Activated CD4-positive, alpha-beta T cell treated with anti-CD3 and anti-CD28 coated beads, Interleukin-2, amount 50 U/mL, for 1 hour (primary cell): Measurements from ENCODE around the gene ZNF276.
"Not testable (repeated sequence)": the region's sequence is repeated elsewhere in the genome, so short reads cannot be mapped to it uniquely, and the experiment has no call there.

Experiments
- DNase-seq: peaks from one replicate; pipeline ENCODE4 v3.0.0-alpha.2; 2020

The ZNF276 gene

DNA sequence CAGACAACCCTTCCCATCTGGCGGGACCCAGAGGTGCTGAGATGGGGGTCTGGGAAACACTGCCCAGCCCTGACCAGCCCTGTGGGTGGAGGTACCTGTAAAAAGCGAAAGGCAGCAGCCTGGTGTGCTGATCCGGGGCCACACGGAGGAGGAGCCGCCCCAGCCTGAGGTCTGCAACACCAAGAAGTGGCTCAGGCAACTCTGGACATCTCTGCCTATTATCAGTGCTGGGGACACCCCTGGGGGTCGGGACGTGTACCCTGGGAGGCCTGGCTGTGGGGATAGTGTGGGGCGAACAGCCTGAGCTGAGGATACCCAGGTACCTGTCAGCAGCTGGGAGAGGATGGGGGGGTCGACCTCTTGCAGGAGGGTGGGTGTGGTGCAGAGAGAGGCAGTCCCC lies 18.0 kb downstream of the ZNF276 start:
- DNase-seq: no peak

GRCh38 chr16:89741342-89742014 lies 20.1 kb downstream of the ZNF276 start:
- DNase-seq: no peak

DNA sequence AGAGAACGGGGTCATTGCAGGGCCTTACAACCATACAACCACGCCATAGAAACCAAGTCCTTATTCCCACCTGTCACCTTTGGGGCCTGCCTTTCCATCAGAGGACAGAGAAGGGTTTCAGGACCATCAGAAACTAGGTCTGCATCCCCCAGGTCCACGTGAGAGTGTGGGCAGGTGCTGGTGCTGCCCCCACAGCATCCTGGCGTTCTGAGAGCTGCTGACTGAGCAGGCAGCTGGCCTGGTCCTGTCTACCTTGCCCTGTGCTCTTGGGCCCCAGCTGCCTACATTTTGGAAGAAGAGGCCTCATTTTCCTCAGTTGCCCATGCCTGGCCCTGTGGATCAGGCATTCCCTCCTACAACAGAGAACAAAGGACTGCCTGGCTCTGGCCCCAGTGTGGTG lies 21.6 kb downstream of the ZNF276 start:
- DNase-seq: no peak

GRCh38 chr16:89744813-89745212 lies 23.5 kb downstream of the ZNF276 start:
- DNase-seq: no peak

GRCh38 chr16:89746043-89746442 lies 24.7 kb downstream of the ZNF276 start:
- no peak for DNase-seq

DNA sequence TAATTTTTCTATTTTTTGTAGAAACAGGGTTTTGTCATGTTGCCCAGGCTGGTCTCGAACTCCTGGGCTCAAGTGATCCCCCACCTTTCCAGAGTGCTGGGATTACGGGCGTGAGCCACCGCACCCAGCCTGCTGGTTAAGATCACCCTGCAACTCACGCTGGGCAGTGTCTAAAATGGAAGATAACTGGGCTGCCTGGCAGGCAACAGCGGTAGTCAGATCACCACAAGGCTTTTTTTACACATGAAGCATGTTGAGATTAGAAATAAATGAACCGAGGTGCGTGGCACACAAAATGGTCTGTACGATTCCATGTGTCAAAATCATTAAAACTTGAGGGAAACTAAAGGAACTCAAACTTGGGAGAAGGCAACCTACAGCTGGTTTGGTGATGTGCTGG lies 26.7 kb downstream of the ZNF276 start:
- DNase-seq: no peak

DNA sequence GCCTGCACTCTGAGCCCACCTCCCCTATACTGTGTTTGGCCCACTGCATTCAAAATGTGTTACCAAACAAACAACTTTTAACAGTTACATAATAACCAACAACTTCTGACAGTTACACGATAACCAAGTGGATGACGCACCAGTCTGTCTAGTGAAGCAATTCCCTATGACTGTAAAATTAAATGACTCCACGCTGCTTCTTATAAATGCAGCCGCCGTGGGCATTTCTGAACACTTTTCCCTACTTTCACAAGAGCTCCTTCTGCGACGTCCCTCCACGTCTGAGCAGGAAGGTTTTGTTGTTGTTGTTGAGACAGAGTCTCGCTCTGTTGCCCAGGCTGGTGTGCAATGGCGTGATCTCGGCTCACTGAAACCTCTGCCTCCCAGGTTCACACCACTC lies 27.6 kb downstream of the ZNF276 start:
- DNase-seq: no peak

- DNase-seq: no peak
These were observed 28.3 kb downstream of the ZNF276 start for GRCh38 chr16:89749637-89750036.

DNA sequence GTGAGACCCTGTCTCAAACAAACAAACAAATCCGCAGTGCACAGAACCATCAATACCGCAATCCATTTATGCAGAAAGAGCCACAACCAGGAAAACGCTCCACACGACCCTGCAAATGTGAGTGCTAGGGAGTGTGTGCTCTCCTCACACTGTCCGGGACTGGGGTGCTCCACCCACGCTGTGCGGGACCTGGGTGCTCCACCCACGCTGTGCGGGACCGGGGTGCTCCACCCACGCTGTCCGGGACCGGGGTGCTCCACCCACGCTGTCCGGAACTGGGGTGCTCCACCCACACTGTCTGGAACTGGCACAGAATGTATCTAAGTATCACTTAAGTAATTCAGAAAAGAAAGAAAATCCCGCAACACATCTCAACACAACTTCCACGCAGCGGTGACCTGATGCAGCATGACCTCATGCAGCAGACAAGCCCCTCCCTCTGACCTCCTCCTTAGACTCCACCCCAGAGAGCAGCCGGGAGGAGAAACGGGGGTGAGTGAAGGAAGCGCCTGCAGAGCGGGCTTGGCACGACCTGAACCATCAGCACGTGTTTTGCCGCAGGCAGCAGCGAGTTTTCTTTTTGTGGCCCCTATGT lies 38.5 kb downstream of the ZNF276 start:
- no peak for DNase-seq

GRCh38 chr16:89761304-89761922 lies 40.1 kb downstream of the ZNF276 start:
- DNase-seq: no peak

- DNase-seq: no peak
These were observed 43.4 kb downstream of the ZNF276 start for GRCh38 chr16:89764711-89765201.

DNA sequence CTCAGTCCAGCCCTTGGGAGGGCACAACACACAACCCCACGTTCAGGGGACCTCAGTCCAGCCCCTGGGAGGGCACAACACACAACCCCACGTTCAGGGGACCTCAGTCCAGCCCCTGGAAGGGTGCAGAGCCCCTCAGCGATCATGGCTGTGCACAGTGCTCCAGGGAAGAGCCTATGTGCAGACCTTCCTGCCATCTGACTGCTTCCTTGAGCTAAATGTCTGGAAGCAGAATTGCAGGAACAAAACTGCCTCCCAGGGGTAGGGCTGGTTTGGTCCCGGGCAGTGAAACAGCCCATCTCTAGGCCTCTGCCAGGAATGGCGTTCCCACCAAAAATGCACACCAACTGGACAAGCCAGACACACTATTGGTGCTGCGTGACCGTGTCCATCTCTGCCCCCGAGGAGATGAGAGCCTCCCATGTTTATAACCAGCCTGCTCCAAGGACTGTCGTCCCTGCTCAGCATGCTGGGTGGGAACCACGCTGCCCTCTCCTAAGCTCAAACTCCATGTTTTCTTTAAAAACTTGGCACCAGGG lies 44.0 kb downstream of the ZNF276 start:
- DNase-seq: no peak

- DNase-seq: no peak
These were observed 49.0 kb downstream of the ZNF276 start for GRCh38 chr16:89770367-89770766.

- no peak for DNase-seq
These were observed 53.9 kb downstream of the ZNF276 start for GRCh38 chr16:89775223-89775622.

DNA sequence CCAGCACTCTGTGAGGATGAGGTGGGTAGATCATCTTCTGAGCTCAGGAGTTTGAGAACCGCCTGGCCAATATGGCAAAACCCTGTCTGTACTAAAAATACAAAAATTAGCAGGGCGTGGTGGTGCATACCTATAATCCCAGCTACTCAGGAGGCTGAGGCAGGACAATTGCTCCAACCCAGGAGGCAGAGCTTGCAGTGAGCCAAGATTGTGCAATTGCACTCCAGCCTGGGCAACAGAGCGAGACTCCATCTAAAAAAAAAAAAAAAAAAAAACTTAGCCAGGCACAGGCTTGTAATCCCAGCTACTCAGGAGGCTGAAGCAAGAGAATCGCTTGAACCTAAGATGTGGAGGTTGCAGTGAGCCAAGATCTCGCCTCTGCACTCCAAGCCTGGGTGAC lies 56.9 kb downstream of the ZNF276 start:
- not testable (repeated sequence) for DNase-seq

- no peak for DNase-seq
These were observed 58.0 kb downstream of the ZNF276 start for GRCh38 chr16:89779231-89779908.

- no peak for DNase-seq
These were observed 58.6 kb downstream of the ZNF276 start for GRCh38 chr16:89779909-89780305.

- DNase-seq: no peak
These were observed 61.2 kb downstream of the ZNF276 start for GRCh38 chr16:89782489-89782888.

- not testable (repeated sequence) for DNase-seq
These were observed 62.6 kb downstream of the ZNF276 start for GRCh38 chr16:89783952-89784351.

DNA sequence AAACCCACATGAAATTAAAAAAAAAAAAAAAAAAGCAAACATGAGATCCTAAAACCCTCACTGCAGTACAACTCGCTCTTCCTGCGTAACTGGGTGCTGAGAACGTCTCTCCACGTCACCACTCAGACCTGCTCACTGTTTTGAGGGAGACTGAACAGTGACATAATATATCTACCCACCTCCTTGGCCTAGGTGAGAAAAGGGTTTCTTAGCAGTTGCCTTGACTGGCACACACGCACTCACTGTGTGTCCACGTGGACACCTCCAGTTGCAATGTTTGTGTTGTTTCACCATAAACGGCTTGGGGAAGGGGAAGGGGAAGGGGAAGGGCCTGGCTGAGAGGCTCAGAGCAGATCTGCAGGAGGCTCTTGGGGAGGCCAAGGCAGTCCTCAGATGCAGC lies 63.1 kb downstream of the ZNF276 start:
- DNase-seq: no peak

GRCh38 chr16:89785523-89786155 lies 64.3 kb downstream of the ZNF276 start:
- DNase-seq: peak; percentile 28

DNA sequence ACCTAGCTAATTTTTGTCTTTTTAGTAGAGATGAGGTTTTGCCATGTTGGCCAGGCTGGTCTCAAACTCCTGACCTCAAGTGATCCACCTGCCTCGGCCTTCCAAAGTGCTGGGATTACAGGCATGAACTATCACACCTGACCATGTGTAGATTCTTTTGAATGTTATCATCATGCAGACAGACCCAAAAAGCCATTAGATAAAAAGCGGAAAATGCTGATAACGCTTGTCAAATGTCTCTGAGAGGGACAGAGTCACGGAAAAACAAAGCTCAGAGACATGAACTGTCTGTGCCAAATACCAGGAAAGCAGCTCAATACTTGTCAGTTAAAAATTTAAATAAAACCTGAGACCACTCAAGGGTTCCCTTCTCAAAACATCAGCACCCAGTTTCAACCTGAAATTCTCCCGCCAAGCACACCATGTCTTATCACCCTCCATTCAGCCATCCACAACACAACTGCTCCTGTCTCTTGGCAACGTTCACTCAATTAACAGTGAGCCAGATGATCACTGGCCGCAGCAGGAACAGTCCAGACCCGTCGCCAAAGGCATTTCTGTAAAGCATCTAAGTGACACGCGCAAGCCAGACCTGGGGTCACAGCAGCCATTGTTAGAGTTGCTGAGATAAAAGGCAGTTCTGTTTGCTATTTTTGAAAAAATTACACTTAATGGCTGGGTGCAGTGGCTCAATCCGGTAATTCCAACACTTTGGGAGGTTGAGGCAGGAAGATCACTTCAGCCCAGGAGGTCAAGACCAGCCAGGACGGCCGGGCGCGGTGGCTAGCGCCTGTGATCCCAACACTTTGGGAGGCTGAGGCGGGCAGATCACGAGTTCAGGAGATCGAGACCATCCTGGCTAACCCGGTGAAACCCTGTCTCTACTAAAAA lies 65.4 kb downstream of the ZNF276 start:
- DNase-seq: no peak
